GM12878 (cell line): ENCODE data around the gene FREY1.

Source experiments
- TAF1 ChIP-seq: IDR thresholded peaks from 2 replicates; pipeline ENCODE4 v1.6.1; 2011; ENCODE audit warnings: mild to moderate bottlenecking, low read depth, low read length, borderline replicate concordance
- USF1 ChIP-seq: IDR thresholded peaks from 2 replicates; pipeline ENCODE4 v1.6.1; 2011; ENCODE audit warnings: borderline replicate concordance, low read depth, mild to moderate bottlenecking, moderate library complexity, mixed read lengths, low read length; ENCODE audit not compliant: insufficient read depth; ENCODE audit errors: extremely low read length

DNA sequence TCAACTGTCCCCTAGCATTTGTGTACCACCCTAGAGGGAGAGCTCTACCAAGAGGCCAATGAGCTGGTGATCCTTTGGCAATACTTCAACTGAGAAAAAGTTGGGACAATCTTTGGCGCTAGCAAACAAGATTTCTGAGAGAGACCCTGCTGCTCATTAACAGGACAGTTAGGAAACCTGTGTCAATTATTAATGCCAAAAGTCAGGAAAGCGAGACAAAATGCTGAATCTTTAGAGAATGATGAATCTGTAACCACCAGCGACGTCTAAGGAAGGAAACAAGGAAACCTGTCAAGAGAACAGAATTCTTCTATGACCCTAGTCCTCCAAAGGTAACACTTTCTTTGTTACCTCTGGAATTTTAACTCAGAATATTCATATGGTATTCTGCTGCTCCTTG is 35.3 kb upstream of the FREY1 start:
- TF ChIP-seq TAF1 (no peak), USF1 (no peak)
